HPDE6-E6E7 (cell line): ENCODE results near the gene CHRND.

ENCODE experiments used
- DNase-seq: peaks from one replicate; pipeline ENCODE4 v3.0.0; 2011; ENCODE audit warnings: missing footprints; ENCODE audit errors: extremely low spot score

CHRND gene

GRCh38 chr2:232525791-232526371 is at the start of gene CHRND:
Gene CHRND (plus strand): TSS chr2:232526160. CDS start chr2:232526216, 56 bp downstream.
- no peak for DNase-seq

DNA sequence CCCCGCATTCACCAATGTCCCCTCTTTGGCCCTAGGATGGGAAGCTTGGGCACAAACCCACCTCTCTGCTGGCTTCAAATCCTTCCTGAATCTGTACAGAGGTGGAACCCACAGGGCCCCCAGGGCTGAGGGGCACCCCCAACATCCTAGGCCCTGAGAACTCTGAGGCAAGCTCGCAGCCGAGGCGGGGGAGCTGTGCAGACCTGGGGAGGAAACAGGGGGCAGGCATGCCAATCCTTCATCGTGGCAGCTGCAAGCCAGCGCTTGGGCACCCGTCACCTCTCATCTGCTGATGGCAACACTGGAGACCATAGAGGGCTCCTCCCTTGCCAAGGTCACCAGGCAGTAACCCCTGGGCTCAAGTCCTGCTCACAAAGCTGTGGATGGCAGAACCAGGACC is 49.2 kb upstream of the CHRND start:
- no peak for DNase-seq

DNA sequence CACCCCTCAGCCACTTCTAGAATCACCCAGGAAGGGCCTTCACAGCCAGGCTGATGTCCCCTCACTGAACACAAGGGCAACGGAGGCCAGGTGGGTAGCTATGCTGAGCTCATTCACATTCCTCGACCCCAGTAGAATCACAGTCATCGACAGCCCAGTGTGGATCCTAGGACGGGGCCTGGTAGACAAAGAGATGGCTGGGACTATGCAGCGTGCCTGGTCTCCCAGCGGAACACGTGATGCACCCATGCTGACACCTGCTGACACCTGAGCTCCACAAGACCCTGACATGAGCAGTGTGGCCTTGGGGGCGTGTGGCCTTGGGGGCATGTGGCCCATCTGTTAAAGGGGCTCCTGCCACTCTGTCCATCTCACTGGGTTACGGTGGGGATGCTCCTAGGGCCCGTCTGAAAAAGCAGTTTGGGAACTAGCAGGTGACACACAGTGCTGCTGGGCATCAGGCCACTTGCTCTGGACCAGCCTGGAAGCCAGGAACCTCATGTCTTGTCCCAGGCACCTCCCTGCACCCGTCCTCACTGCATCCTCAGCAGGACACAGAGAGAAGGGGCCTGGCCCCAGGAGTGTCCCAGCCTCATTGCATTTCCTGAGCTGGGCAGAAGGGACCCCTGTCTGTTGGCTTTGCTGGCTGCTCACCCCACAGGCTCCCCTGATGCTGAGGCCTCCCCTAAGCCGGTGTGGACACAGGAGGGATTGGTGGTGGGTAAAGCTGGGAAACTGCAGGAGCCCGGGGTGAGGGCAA is 48.0 kb upstream of the CHRND start:
- no peak for DNase-seq

DNA sequence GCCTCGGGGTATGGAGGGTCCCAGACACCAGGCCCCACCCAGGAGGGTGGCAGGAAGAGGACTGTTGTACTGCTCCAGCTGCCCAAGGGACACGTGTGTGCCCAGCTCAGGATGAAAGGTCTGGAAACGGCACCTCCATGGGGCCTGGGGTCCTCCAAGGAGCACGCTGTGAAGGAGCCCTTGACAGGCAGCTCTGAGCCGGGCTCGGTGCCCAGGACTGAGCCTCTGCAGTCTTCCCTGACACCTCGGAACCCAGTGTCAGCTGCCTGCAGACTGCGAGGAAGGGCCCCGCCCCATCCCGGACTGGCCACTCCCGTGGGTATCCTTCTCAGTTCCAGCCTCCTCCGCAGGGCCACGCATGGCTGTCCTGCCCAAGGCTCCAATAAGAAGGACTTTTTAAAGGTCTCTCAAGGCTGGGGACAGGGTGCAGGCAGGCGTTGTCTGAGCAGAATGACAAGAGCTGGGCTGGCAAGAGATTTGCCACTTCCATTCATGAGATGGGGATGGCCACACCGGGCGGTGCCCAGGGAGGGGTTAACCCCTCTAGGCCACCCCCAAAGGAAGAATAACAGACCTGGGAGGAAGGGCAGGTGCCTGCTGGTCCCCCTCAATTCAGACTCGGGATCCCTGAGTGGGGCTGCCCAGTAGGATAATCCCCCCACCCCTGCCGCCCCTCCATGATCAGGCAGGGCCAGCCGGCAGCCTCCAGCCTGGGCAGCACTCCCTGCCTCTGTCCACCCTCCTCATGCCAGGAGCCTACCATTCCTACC is 47.2 kb upstream of the CHRND start:
- no peak for DNase-seq

GRCh38 chr2:232479341-232480200 is 46.4 kb upstream of the CHRND start:
- DNase-seq: no peak

GRCh38 chr2:232480201-232481190 is 45.5 kb upstream of the CHRND start:
- no peak for DNase-seq

- no peak for DNase-seq
Observed at GRCh38 chr2:232481322-232482140, 44.4 kb upstream of the CHRND start.

DNA sequence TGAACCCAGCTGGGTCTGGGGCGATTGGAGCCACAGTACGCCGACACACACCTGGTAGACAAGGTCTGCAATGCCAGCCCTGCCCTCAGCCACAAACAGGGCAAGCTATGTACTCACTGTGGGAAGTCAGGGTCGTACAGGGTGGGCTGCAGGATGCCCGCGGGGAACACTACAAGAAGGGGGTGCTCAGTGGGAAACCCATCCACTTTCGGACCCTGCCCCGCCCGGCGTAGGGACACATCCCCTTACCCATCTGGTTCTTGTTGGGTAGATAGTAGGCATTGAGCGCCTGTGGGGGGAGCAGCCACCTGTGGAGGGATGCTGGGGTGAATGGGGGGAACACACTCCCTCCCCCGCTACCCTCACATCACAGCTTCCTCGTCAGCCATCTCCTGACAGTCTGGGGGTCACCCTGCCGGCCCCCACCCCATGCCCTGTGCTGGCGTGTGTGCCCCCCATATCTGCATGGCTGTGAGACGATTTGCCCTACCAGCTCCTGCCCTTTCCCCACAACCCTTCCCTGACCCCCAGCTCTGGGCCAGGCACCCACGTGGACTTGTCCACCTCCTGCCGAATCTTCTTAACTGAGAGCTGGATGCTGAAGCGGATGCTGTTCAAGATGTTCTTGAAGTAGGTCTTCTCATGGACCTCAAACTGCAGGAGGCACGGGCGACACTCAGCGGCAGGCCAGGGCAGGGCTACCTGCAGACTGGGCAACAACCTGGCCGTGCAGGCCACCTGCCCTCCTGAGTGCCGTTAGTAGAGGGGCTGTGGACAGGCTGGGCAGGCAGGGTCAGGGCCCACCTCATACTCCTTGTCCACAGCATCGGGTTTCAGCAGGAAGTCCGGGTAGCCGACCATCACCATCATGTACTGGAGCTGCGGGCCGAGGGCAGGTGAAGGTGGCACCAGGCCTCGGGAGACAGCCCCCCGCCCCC is 43.4 kb upstream of the CHRND start:
- DNase-seq: no peak

- DNase-seq: no peak
Observed at GRCh38 chr2:232483311-232483922, 42.5 kb upstream of the CHRND start.

DNA sequence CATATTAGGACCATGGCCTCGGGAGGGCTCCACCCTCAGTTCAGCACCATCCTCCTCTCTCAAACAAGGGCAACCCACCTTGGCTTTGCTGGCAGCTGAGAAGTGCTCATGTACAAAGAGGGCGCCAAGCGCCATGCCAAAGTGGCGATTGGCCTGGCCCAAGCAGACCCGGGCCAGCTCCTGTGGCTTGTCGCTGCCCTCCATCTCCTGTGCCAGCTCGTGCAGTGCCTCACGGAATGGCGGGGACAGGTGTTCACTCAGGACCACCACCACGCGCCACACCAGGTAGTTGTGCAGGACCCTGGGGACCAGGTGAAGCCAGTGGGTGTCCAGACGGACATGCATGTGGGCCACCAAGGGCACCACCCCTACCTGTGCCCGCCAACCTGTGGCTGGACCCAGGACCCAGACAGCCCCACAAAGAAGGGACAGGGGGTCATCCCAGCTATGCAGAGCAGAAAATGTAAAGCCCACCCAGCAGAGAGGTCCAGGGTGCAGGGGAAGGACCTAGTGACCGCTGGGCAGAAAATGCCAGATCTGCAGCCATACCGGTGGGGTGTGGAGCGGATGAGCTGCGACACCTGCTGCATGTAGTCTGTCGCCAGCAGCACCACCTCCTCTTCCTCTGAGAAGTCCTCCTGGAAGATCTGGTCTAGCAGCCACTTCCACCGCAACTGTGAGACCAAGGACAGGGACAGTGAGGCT is 41.9 kb upstream of the CHRND start:
- DNase-seq: no peak

DNA sequence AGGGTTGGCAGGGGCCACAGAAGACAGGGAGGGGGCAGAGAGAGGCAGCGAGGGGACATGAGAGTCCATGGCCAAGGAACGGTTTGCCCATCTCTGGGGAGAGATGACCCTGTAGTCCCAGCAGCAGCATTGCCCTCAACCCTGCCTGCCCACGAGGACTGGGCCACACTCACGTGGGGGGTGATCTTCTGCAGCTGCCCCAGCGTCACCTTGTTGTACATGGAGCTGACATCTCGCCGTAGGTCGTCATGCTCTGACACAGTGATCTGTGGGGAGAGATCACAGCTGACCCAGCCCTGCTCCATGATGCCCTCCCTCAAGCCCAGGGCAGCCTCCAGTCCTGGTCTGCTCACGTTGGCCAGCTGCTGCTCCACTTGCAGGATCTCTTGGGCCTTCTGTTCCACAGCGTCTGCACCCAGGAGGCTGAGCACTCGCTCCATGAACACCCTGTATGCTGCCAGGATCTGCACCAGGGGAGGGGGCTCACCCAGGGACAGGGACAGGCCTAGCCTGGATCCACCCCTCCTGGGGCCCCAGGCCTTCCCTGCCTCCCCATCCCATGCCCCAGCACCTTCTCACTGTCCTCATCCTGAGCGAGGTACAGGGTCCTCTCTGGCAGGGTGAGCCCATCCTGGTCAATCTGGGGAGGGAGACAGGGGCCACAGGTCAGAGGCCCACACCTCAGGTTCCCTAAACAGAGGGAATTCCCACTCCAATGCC is 41.2 kb upstream of the CHRND start:
- no peak for DNase-seq

DNA sequence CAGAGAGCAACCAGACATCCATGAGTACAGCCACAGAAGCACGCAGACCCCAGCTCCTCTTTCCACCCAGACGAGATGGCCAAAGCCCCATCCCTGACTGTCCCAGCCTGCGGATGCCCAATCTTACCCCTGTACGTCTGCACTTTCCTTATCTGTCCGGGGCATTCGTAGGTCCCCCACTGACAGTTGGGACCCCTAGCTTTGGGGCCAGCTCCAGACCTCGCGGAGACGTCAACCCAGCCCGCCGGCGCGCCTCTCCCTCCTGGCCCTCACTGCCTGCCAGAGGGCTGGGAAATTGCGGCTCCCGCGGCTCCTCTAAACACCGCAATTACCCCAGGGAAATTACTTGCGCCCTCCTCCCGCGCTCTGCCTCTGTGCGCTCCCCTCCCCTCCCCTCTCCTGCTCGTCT is 40.6 kb upstream of the CHRND start:
- DNase-seq: no peak

DNA sequence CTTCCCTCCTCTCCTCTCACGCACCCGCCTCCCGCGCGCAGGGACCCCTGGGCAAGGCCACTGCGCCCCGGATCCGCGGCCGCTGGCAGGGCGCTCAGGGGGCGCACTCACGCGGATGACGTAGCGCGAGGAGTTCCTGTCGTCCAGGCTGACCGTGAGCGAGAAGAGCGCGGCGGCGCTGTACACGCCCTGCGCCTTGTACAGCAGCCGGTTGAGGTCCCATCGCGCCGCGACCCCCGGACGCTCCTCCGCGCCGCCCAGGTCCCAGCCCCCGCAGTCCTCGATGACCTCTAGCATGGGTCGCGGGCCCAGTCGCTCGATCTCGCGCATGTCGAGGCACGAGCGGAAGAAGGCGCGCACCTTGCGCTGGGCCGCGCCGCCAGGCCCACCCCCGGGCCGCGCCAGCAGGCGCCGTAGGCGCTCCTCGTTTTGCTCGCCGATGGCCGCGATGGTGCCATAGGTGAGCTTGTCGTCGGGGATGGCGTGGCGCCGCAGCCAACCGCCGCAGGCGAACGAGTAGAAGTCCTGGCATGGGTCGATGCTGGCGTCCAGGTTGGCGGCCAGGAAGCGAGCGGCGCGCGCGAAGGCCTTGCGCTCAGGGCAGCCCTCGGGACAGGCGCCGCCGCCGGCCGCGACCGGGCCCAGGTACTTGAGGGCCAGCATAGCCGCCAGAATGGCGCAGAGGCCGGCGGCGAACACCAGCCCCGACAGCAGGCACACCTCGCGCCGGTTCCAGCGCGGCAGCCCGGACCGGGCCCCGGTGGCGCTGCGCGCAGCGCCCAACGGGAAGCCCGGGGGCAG is 40.0 kb upstream of the CHRND start:
- no peak for DNase-seq

GRCh38 chr2:232486558-232487384 is 39.2 kb upstream of the CHRND start:
- DNase-seq: no peak
